Stimulated activated naive CD8-positive, alpha-beta T cell treated with anti-CD3 and anti-CD28 coated beads, Interleukin-15, amount 100 ng/mL, for 72 hours (primary cell): Measurements from ENCODE around the gene TYW1B.
"Not testable (repeated sequence)": the region's sequence is repeated elsewhere in the genome, so short reads cannot be mapped to it uniquely, and the experiment has no call there.

Experiments
- ATAC-seq: fragments of 150-1000 bp; cut with Tn5 transposase; 2 replicates; pipeline ENCODE4 v1.10.0; 2021; ENCODE audit warnings: mild to moderate bottlenecking, moderate library complexity
- DNase-seq, 2 donors: peaks; one replicate each; pipeline ENCODE4 v3.0.0; 2021 to 2022
- H3K27ac Mint-ChIP-seq, 2 donors: one replicate each; pipeline ENCODE4 v1.8.0; 2022; ENCODE audit warnings: mild to moderate bottlenecking in 2 of 2, mixed read lengths in 2 of 2, moderate library complexity in 2 of 2
- H3K27me3 Mint-ChIP-seq: one replicate; pipeline ENCODE4 v1.8.0; 2022; ENCODE audit warnings: mixed read lengths
- H3K4me1 Mint-ChIP-seq: one replicate; pipeline ENCODE4 v1.8.0; 2022; ENCODE audit warnings: mild to moderate bottlenecking, mixed read lengths
- H3K4me3 Mint-ChIP-seq, 2 donors: one replicate each; pipeline ENCODE4 v1.8.0; 2022; ENCODE audit warnings: mild to moderate bottlenecking in 2 of 2, mixed read lengths in 2 of 2, moderate library complexity in 1 of 2
- H3K9me3 Mint-ChIP-seq, 2 donors: one replicate each; pipeline ENCODE4 v1.8.0; 2022; ENCODE audit warnings: mixed read lengths in 2 of 2

TYW1B gene

DNA sequence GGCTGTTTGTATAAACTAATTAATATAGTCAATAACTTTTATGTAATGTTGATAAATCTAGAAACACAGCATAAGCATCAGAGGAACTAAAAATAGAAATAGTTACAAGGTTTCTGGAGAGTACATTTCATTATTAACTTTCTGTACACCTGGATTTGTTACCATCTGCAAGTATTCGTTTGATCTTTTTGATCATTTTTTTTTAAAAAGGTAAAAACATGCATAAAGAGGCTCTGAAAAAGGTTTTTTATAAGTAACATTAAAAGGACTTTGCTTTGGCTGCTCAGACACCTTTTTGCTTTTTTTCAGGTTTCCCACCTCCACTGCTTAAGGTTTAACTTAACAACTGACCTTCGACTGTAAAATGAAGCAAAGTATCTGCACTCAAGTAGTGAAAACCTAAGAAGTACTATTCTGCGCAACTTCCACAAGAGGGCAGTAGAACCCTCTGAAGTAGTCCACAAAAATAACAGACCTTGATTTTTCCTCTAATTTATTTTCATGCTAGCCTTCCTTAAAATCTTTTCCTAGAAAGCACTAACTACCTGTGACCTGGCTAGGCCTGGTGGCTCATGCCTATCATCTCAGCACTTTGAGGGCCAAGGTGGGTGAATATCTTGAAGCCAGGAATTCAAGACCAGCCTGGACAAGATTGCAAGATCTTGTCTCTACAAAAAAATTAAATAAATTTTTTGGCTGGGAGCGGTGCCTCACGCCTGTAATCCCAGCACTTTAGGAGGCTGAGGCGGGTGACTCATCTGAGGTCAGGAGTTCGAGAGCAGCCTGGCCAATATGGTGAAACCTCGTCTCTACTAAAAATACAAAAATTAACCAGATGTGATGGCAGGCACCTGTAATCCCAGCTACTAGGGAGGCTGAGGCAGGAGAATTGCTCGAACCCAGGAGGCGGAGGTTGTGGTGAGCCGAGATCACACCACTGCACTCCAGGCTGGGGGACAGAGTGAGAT is 4.0 kb downstream of the TYW1B start:
- not testable (repeated sequence) for DNase-seq, H3K4me1 Mint-ChIP-seq, ATAC-seq, H3K4me3 Mint-ChIP-seq, H3K27me3 Mint-ChIP-seq, H3K27ac Mint-ChIP-seq, H3K9me3 Mint-ChIP-seq

DNA sequence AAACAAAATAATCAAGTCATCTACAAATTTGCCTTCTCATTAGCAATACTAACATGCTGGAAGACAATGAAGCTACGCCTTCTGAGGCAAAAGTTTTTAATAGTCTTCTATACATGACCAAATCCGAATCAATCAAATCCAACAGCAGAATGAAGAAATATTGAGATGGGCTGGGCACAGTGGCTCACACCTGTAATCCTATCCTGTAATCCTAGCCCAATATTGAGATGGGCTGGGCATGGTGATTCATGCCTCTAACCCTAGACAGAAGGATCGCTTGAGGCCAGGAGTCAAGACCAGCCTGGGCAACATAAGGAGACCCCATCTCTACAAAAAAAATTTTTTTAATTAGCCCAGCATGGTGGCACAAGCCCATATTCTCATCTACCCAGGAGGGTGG is 5.5 kb downstream of the TYW1B start:
- not testable (repeated sequence) for H3K4me3 Mint-ChIP-seq, DNase-seq
- H3K4me1 Mint-ChIP-seq, result peaks cover 15% of the 10 kb centered on the region

DNA sequence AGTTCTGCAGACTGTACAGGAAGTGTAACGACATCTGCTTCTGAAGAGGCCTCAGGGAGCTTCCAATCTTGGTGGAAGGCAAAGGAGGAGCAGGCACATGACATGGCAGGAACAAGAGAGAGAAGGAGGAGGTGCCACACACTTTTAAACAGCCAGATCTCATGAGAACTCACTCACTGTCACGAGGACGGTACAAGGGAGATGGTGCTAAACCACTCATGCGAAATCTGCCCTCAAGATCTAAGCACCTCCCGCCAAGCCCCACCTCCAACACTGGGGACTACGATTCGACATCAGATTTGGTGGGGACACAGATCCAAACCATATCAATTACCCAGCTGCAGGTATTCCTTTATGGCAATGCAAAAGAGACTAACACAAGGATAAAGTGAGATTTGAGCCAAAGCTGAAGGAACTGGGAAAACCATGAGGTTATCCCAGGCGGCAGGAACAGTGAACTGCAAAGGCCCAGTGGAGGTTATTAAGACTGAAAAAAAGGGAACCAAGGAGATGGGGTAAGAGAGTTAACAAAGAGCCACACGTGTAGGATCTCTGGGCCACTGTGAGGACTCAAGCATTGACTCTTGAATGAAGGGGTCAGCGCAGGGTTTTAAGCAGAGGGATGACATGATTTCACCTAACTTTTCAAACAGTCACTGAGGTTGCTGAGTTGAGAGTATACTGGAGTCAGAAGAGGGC is 9.2 kb downstream of the TYW1B start:
- H3K9me3 Mint-ChIP-seq, DNase-seq, H3K4me1 Mint-ChIP-seq, ATAC-seq, H3K27me3 Mint-ChIP-seq, H3K4me3 Mint-ChIP-seq: not testable (repeated sequence)
- H3K27ac Mint-ChIP-seq, result peak overlapping the region in 1 of 2 donors; percentile 66

More for the DNA sequence above, 5.5 kb downstream of the TYW1B start:
- H3K9me3 Mint-ChIP-seq, H3K27me3 Mint-ChIP-seq, H3K27ac Mint-ChIP-seq, ATAC-seq: not testable (repeated sequence)

DNA sequence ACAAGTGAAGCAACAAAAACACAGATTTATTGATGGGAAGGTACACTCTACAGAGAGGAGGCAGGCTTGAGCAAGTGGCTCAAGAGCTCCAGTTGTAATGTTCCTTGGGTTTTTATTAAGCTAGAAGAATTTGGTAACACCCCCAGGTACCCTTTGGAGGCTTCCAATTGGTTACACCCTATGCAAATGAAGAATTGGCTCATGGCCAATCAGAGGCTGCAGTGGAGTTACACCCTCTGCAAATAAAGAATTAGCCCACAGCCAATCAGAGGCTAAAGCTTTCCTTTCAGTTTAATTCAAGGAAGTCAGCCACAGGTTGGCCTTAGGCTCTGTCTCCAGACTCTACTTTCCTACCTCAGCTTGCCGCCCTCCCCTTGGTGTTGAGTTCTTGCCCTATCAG is 10.3 kb downstream of the TYW1B start:
- not testable (repeated sequence) for H3K9me3 Mint-ChIP-seq, DNase-seq, H3K4me3 Mint-ChIP-seq, ATAC-seq, H3K4me1 Mint-ChIP-seq, H3K27me3 Mint-ChIP-seq
- H3K27ac Mint-ChIP-seq, result peak overlapping the region in 1 of 2 donors; percentile 88

DNA sequence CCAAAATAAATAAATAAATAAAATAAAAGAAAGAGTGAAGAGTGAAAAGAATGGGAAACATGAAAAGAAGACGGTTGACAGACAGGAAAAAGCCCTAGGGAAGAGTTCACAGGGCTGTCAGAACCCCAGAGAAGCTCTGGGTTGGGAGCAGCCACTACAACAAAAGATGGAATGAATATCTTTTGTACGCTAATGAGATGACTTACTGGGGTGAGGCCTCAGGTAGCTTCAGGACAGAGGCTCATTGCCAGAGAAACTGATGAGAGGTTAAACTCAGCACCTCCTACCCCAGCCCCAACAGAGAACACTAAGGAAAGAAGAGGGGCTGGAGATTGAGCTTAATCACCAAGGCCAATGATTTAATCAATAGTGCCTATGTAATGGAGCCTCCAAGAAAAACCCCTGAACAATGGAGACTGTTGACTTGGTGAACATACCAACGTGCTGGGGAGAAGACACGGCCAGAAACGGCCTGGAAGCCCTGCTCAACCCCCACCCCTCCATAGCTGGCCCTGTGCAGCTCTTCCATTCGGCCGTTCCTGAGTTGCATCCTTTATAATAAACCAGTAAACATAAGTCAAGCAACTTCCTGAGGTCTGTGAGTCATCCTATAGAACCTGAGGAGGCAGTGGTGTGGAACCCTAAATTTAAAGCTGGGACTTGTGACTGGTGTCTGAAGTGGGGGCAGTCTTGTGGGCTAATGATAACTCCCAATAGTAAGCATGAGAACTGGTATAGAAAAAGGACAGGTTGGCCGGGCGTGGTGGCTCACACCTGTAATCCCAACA is 11.4 kb downstream of the TYW1B start:
- not testable (repeated sequence) for DNase-seq, H3K27me3 Mint-ChIP-seq, H3K4me3 Mint-ChIP-seq, ATAC-seq, H3K4me1 Mint-ChIP-seq, H3K9me3 Mint-ChIP-seq, H3K27ac Mint-ChIP-seq

DNA sequence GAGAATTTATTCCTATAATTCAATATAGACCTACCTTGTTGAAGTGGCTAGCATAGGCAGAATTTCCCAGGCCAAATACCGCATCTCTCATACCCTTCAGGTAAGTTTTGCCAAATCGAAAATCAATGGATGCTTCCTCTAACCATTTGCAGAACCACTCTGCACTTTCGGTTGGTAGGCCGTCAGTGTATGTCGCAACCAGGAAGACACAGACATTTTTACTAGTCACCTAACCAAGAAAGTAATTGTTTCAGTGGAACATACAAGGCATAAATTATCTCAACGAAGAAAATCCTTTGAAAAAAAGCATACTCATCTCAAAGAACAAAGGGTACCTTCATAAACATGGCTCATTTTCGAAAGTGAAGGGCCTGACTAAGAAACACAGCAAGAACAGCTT is 17.6 kb downstream of the TYW1B start:
- not testable (repeated sequence) for ATAC-seq, H3K4me1 Mint-ChIP-seq

DNA sequence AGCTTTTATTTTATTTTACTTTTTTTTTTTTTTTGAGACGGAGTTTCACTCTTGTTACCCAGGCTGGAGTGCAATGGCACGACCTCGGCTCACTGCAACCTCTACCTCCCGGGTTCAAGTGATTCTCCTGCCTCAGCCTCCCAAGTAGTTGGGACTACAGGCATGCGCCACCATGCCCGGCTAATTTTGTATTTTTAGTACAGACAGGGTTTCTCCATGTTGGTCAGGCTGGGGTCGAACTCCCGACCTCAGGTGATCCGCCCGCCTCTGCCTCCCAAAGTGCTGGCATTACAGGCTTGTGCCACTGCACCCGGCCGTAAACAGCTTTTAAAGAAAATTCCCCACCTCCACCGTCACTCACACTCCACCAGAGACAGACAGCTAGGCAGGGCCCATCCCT is 19.5 kb downstream of the TYW1B start:
- not testable (repeated sequence) for H3K4me1 Mint-ChIP-seq, H3K4me3 Mint-ChIP-seq, H3K9me3 Mint-ChIP-seq, ATAC-seq, H3K27me3 Mint-ChIP-seq, DNase-seq, H3K27ac Mint-ChIP-seq

More for the DNA sequence above, 17.6 kb downstream of the TYW1B start:
- not testable (repeated sequence) for H3K27ac Mint-ChIP-seq, H3K4me3 Mint-ChIP-seq, H3K27me3 Mint-ChIP-seq, DNase-seq, H3K9me3 Mint-ChIP-seq

DNA sequence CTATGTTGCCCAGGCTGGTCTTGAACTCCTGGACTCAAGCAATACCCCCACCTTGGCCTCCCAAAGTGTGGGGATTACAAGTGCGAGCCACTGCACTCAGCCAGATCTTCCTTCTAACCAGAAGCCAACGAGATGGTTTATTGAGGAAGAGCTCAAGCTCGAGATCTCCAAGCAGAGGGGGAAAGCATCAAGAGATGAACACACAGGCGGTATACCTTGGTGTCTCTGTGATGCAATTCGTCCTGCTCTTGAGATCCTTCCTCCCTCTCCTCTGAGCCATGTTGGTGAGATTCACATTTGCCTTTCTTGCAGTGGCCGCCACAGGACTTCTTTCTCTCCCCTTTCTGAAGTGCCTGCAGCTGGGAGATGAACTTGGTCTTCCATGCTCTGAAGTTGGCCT is 21.1 kb downstream of the TYW1B start:
- not testable (repeated sequence) for H3K27me3 Mint-ChIP-seq, H3K4me3 Mint-ChIP-seq, H3K4me1 Mint-ChIP-seq, H3K9me3 Mint-ChIP-seq, DNase-seq, H3K27ac Mint-ChIP-seq, ATAC-seq

DNA sequence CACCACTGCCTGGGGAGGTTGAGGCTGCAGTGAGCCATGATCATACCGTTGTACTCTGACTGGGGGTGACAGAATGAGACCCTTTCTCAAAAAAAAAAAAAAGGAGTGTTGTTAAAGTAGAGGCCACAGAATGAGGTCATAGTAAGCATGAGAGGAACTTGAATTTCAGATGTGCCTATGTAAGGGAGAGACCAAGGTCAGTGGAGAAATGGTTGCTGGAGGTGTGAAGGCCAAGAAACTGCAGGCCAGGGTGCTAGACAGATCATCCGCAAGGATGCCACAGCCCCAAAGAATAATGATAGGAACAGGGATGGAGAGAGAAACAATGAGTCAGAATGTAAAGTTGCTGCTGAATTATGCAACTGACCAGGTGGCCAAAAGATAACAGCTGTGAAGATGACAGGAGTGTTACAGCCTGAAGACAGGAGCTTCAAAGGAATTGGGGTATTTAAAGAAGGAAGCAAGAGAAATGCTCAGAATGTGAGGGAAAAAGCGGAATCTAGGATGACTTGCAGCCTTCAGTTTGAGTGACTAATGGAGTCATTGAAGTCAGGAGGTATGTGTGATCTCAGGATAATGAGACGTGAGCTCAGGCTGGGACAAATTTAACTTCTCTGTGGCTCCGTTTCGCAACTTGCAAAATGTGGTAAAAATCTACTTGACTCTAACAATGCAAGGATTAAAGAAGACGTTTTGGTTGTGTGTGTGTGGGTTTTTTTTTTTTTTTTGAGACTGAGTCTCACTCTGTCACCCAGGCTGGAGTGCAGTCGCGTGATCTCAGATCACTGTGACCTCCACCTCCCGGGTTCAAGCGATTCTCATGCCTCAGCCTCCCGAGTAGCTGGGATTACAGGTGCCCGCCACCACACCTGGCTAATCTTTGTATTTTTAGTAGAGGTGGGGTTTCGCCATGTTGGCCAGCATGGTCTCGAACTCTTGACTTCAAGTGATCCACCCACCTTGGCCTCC is 22.2 kb downstream of the TYW1B start:
- no peaks in the 10 kb centered on the region for H3K9me3 Mint-ChIP-seq
- peak overlapping the region in 1 of 2 donors; percentile 39 for H3K27ac Mint-ChIP-seq
- no peak overlapping the region for H3K4me3 Mint-ChIP-seq
- H3K27me3 Mint-ChIP-seq, result no peaks in the 10 kb centered on the region
- no peak for DNase-seq
- no peaks in the 10 kb centered on the region for H3K4me1 Mint-ChIP-seq
- ATAC-seq, result no peak

DNA sequence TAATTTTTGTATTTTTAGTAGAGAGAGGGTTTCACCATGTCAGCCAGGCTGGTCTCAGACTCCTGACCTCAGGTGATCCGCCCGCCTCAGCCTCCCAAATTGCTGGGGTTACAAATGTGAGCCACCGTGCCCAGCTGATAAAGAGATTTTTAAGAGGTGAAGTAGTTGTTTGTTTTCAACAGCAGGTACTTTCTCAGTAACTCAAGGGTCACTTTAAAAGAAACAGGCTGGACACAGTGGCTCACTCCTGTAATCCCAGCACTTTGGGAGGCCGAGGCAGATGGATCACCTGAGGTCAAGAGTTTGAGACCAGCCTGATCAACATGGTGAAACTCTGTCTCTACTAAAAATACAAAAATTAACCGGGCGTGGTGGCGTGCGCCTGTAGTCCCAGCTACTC is 24.2 kb downstream of the TYW1B start:
- not testable (repeated sequence) for DNase-seq, H3K4me3 Mint-ChIP-seq, H3K27me3 Mint-ChIP-seq, H3K4me1 Mint-ChIP-seq, ATAC-seq, H3K9me3 Mint-ChIP-seq, H3K27ac Mint-ChIP-seq

DNA sequence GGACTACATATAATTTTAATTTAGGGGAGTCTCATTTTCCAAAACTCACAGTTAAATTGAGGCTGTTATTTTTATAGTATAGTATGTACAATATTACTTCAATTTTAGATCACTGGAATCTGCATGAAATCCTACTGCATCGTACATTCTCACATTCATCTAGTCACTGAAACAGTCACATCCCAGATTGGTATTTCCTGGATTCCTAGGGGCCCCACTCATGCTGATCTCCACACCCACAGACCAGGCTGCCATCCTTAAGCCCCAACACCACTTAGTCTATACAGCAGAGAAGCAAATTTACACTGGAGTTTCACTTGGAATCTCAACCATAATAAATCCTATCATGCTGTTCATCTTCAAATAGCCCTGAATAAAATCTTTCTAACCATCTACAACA is 26.4 kb downstream of the TYW1B start:
- not testable (repeated sequence) for ATAC-seq, H3K4me3 Mint-ChIP-seq, H3K27ac Mint-ChIP-seq, DNase-seq, H3K27me3 Mint-ChIP-seq, H3K4me1 Mint-ChIP-seq, H3K9me3 Mint-ChIP-seq

DNA sequence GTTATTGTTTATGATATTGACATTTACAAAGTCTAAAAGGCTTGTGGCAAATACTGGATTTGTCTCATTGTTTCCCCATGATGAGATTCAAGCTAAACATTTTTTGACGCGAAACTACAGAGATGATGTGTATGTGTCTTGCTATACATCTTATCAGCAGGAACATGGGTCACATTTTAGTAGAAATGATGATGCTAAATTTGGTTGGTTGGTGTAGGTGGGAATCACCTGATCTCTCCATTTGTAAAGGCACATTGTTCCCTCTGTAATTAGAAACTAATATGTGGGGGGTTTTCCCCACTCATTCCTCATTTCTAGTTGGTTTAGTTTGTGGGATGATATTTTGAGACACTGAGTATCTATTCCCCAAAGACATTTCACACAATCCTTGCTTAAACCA is 32.6 kb downstream of the TYW1B start:
- not testable (repeated sequence) for H3K27me3 Mint-ChIP-seq, H3K9me3 Mint-ChIP-seq, ATAC-seq, H3K27ac Mint-ChIP-seq, H3K4me3 Mint-ChIP-seq, H3K4me1 Mint-ChIP-seq, DNase-seq

DNA sequence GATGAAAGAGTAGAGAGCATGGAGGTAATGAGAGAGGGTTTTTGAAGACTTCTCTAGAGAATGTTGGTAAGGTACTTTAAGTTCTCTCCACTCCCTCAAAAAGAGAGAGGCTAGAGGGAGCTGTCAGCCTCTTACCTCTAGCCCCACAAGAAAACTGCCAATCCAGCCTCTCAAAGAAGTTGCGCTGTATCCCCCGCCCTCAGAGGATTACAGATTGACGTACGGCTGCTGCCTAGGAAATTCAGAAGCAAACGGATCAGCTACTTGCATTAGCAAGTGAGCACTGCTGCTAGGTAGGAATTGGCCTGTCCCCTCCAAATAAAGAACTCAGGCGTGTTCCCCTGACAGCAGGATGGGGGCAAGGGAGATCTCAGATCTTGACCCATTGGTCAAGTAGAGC is 34.2 kb downstream of the TYW1B start:
- ATAC-seq (no peak), DNase-seq (no peak)
- Mint-ChIP-seq H3K4me3 (no peak overlapping the region), H3K9me3 (peaks cover 0 to 8% of the 10 kb centered on the region in 2 donors), H3K27me3 (no peaks in the 10 kb centered on the region), H3K4me1 (no peaks in the 10 kb centered on the region), H3K27ac (no peak overlapping the region)

DNA sequence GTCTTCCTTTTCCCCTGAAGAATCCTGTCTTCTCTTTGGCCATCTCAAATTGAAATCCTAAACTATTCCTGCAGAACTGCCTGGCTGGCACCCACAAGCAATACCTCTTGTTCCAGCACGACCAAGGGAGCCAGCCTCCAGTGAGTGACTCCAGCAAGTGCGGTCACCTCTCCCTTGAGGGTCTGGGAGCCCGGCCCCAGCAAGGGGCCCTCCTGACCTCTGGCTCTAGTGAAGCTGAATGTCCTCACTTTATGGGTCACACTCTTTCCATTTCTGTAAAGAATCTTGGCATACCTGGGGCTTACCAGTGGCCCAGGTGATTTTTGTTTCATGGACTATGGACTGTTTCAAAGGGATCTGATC is 37.3 kb downstream of the TYW1B start:
- DNase-seq, H3K27ac Mint-ChIP-seq, ATAC-seq, H3K27me3 Mint-ChIP-seq, H3K9me3 Mint-ChIP-seq, H3K4me1 Mint-ChIP-seq, H3K4me3 Mint-ChIP-seq: not testable (repeated sequence)
